NCI-H1436 treated with DMSO at 0.1 percent for 48 hours (cell line): Measurements from ENCODE around the gene ADGRG3.

Experiments
- DNase-seq: peaks from one replicate; lab custom pipeline; 2025; lab: John Stamatoyannopoulos, UW

The ADGRG3 gene

DNA sequence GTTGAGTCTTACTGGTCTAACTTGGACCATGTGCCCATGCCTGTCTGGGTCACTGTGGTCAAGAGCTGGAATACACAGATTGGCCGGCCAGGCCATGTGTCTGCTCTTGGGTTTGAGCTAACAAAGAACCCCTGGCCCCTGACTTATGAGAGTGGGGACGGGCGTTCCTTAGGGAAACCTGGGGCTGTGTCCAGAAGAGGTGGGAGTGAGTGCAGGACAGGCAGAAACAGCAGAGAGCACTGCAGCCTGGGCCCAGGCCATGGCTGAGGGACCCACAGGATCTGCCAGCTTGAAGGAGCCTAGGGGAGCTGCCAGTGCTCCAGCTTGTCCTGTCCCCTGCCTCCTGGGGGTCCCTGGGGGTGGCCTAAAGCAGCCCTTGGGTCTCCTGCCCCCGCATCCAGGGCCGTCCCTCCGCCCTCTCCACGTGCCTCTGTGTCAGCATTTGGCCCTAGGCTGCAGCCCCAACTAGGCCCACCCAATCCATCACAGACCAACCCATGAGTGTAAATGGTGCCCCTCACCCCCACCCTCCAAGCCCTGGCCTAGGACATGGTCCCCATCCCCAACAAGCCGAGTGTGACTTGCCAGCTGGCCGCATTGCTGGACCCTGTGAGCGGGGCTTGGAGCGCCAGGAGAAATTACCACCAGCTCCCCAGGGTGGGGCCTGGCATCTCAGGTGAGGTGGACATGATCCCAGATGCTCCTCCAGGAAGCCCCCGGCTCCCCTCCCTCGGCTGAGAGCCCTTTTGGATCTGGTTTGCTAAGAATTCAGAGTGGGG, 14.0 kb downstream of the ADGRG3 start:
- DNase-seq = no peak

DNA sequence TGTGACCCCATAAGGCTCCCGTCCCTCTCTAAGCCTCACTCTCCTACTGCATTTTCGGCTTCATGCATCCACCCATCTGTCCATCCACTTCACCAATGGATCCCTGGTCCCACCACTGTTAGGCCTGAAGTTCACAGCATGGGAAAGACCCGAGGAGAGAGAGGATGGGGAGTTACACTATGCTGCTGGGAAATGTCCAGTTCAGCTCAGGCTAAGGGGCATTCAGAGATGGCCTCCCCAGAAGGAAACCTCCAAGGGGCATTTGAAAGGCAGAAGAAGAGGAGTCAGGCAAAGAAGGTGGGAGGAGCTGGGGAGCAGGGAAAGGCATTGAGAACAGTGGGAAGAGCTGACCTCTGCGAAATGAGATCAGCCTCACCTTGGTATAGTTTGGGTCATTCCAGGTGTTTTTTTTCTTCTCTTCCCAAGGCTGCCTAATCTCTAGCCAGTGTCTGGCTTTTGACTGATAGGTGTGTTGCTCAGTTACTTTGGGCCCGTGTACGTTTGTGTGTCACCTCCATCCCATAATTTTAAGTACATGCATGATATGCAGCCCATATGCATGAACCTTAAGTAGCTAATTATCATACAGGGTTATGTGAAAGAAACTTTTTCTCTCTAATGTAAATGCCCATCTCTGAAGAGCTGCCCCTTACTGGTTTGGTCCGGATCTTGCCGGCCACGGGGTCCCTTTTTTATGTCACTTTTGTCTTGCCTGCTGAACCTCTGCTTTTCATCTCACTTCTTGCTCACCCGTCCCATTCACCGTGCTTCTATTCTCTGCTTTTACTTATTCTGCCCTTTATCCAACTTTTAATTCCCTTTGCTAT, 14.9 kb downstream of the ADGRG3 start:
- no peak for DNase-seq

DNA sequence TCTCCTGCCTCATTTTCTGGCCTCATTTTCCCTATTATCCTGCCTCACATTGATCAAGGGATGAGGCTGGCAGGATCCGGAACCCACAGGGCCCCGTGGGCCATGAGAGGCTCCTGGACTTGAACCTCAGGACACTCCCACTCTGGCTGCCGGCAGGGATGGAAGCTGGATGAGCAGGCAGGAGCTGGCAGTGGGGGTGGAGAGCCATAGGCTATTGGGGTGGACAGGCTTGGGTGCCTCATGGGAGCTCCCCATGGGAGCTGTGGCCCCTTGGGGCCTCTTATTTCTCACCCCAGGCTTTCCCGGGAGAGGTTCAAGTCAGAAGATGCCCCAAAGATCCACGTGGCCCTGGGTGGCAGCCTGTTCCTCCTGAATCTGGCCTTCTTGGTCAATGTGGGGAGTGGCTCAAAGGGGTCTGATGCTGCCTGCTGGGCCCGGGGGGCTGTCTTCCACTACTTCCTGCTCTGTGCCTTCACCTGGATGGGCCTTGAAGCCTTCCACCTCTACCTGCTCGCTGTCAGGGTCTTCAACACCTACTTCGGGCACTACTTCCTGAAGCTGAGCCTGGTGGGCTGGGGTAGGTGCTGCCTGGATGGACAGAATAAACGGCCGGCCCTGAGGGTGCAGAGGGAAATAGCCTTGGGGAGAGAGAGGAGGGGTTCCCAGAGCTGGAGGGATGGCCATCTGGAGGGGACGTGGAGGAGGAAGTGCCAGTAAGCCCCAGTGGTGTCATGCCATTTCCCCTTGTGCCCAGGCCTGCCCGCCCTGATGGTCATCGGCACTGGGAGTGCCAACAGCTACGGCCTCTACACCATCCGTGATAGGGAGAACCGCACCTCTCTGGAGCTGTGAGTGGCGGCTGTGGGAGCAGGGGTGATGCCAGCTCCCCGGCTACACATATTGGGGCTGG, 15.8 kb downstream of the ADGRG3 start:
- no peak for DNase-seq

DNA sequence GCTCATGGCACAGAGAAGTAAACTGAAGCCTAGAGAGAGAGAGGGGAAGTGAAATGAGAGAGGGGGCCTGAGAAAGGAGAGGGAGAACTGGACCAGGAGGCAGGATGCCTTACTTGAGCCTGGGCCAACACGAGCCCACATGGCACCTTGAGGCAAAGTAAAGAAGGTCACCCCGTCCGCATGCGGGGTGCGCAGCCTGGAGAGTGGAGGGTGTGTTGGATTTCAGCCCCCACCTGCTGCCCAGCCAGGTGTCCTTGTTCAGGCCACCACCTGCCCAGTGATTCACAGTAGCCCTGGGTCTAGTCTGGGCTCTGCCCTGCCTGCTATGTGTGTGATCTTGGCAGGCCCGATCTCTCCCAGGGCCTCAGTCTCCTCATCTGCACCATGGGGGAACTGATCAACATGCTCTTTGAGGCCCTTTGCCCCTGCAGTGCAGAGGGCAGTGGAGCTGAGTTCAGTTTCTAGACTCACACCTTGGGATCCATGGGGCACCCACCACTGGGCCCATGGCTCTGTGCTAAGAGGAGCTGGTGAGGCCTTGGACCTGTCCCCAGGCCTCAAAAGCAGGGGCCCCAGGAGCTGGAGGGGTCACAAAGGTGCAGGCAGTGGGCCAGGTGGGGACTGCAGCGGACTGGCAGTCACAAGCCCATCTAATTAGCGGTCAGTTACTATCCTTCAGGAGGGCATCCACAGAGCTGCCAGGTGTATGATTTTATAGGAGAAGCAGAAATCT, 16.7 kb downstream of the ADGRG3 start:
- no peak for DNase-seq

DNA sequence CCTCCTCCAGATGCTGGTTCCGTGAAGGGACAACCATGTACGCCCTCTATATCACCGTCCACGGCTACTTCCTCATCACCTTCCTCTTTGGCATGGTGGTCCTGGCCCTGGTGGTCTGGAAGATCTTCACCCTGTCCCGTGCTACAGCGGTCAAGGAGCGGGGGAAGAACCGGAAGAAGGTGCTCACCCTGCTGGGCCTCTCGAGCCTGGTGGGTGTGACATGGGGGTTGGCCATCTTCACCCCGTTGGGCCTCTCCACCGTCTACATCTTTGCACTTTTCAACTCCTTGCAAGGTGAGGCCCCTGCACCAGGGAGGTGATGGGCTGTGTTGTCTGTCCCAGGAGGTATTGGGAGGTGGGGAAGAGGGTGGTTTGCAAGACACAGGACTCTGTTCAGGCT, 17.5 kb downstream of the ADGRG3 start:
- no peak for DNase-seq

DNA sequence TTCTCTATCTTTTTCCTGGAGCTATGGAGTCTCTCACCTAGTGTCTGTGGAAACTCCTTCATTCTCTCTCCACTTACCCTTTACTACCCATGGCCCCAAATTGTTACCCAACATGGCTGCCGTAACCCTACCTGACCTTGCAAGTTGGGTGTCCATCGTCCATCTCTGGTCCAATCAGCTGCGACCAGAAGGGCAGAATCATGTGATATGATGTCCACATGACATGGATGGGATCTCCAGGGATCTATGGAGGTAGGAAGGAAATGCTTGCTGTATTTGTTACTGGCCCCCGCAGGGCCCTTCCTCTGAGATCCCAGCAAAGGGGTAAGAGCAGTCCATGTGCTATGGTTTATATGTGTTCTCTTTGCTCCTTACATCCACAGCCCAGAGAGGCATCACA, 18.5 kb downstream of the ADGRG3 start:
- no peak for DNase-seq

DNA sequence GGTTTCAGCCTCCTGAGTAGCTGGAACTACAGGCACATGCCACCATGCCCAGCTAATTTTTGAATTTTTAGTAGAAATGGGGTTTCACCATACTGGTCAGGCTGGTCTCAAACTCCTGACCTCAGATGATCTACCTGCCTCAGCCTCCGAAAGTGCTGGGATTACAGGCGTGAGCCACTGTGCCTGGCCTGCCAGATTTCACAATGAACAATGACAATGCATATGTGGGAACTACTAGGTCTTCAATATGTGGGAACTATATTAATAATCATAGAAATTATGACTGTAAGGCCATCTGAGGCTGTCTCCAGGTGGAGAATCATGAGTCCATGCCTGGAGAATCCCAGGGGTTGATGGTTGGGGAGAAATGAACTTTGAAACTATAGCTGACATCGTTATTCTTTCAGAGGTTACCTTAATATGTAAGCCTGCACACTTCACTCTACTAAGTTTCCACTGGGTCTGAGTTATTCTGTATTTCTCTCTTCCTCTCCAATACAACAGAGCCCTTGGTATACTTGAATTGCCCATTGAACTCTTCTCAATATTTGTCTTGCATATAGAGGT, 19.3 kb downstream of the ADGRG3 start:
- DNase-seq = no peak

DNA sequence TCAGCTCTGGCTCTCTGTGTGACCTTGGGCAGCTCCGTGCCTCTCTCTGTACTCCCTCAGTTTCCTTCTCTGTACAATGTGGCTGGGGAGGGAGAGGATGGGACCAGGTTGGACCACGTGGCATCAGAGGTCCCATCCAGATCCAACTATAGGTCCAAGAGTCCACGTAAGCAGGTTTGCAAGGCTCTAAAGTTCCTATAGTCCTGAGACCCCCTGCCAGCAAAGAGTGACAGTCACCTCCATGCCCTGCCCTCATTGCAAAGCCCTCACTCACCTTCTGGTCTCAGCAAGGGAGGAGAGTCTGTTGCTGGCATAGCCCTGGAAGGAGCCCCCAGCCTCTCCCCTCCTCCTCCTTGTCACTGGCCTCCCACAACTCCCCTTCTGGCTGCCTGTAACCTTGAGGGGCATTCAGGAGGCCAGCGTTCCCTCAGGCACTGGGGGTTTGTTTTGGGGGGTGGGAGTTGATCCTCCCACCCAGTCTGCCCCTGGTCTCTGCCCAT, 20.4 kb downstream of the ADGRG3 start:
- no peak for DNase-seq

DNA sequence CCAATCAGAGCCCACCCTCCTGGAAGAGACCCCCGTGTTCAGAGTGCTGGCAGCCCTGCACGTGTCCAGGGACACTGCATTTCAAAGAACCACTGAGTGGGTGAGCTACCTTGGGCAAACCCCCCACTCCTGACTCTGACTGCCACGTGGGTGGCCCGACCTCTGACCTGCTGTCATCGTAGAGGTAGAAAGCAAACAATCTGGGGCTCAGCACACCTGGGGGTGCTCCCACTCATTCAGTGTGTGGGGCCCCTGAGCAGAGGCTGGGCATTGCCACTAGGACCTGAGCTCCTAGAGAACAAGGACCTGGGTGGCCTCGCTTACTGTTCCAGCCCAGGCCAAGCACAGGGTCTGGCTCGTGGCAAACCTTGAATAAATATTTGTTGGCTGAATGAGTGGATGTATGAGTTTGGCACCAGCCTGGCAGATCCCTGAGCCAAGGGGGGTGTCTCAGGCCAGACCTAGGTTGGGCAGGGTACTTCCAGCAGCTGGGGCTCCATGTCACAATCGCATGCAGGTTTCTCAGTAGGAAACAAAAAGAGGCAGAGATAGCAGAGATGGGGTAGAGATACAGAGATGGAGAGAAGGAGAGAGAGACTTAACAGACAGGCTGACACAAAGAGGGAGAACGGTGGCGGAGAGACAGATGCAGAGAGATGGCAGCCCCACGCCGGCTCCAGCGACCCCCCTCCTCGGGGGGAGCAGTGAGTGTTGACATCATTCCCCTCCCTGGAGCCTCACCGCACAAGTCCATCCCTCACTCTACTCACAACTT, 21.1 kb downstream of the ADGRG3 start:
- DNase-seq = no peak

DNA sequence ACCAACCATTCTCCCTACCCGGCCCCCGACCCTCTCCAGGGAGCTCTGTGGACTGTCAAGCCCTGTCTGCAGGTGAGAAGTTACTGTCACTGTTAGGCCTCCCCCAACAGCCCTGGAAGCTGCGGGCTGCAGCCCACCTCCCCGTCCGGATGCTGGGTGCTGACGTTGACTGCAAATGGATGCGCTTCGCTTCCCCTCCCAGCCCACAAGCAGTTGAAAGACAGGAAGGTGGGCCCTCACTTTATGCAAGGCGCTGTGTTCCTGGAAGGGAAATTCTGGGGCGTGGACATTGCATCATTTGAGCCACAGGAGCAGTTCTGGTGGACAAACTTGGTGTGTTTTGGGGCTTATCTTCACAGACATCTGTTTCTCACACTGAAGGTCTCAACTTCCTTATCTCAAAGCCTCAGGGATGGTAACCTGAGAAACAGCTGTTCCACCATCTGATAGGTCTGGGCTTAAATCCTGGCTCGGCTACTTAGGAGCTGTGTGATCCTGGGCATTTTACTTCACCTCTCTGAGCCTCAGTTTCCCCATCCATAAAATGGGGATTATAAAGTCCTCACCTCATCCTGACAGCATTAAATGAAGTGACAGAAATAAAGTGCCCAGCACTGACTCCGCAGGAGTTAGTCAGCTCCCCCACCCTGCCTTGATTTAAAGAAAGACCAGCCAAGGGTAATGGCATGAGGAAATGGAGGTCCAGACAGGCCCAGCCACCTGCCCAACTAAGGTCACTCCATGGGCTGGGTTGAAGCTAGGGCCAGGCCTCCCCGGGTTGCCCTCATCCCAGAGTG, 21.9 kb downstream of the ADGRG3 start:
- no peak for DNase-seq

DNA sequence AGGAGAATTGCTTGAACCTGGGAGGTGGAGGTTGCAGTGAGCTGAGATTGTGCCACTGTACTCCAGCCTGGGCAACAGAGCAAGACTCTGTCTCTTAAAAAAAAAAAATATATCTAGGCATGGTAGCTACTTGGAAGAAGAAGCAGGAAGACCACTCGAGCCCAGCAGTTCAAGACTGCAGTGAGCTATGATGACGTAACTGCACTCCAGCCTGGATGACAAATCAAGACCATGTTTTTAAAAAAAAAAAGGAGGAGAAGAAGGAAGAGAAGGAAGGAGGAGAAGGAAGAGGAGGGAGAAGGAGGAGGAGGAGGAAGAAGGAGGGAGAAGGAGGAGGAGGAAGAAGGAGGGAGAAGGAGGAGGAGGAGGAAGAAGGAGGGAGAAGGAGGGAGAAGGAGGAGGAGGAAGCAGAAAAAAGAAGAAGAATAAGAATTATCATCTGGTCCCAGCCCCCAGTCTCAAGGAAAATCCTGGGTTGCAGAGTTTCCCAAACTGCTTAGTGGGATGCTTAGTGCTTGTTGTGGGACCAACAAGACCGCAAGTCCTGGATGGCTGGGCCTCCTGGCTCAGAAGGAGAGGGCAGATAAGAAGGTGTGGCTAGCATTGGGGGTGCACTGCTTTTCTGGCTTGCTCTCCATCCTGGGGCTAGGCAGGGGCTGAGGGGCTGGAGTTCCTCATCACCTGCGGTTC, 22.8 kb downstream of the ADGRG3 start:
- DNase-seq = no peak

DNA sequence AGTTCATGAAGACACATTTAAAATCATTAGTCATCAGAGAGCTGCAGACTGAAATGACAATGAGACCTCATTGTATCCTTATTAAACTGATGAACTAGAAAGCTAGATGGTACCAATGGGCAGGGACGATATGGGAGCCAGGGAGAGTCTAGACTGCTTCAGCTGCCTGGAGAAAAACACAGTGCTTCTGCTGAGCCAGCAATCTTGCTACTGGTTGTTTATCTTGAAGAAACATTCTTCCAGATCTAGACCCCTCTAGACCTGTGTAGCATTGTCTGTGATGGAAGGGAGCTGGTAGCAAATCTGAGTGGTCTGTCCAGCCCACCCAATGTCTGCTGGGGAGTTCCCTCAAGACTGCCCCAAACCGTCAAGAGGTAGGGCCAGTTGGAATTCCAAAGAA, 24.5 kb downstream of the ADGRG3 start:
- DNase-seq = no peak

DNA sequence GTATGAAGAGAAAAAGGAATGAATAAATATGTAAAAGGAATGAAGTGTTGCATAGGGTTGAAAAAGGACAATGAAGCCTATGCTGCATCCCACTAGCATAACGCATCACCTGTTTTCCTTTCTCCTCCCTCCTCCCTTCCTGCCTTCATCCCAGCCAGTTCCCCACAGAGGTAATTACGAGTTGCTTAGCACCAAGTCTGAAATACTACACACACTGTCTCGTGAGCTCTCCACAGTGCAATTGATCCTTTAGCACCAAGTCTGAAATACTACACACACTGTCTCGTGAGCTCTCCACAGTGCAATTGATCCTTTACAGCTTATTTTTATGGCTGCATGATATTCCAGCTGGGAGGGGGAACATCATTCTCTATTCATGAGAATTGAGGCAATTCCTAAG, 25.4 kb downstream of the ADGRG3 start:
- no peak for DNase-seq

DNA sequence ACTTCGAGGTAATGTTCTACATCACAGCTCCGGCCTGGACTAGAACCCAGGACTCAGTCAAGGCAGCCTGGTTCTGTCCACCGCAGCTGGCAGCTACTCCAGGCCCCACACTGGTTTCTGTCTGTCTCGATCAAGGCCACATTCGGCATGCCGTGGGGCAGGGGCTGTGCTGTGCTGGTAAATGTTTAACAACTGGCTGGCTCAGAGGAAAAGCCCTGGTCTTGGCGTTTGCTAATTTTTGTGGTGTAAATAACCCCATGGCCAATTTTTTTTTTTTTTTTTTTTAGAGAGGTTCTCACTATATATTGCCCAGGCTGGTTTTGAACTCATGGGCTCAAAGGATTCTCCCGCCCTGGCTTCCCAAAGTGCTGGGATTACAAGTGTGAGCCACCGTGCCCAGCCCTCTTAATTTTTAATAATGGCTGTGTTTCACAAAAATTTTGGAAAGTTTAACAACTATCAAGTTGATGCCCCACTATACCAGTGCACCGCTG, 26.2 kb downstream of the ADGRG3 start:
- DNase-seq = no peak

DNA sequence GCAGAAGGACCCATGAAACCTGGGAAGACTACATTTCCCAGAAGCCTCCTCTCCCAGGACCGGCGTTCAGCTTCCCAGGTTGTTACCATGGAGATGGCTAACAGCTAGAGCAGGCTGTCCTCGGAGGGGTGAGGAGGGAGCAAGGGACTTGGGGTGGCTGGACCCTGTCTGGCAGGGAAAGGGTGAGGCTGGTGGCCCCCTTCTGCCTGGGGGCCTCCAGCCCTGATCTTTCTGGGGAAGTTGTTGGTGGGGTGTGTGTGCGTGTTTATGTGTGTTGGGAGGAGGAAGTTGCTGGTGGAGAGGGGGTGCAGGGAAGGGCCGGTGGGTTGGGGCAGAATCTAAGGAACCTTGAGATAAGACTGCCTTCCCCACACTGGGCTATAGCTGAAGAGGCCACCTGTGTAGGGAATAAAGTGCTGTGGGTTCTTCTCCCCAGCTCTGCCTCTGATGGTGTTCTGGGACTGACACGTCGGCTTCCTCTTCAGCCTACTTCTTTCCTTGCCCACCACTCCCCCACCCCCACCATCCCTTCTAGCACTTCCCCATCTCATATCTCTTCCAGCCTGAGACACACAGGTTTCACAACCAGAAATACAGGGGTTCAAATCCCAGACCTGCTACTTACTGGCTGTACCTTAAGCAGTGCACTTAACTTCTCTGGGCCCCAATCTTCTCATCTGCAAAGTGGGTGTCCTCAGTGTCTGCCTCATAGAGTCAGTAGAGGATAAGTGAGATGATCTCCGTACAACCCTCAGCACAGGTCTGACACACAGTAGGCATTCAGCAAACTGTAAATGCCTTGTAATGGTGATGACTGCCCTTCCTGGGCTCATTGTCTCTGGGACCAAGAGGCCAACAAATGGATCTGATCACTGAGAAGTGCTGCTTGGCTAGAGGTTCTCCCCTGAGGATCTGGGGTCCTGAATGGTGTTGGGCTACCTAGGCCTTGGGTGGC, 26.9 kb downstream of the ADGRG3 start, which contains the start of gene DRC7:
TSS of gene DRC7 (plus strand) at position 82 of the 955 bp plus-strand sequence. CDS start 3,144 bp downstream, outside the sequence.
- DNase-seq = no peak

DNA sequence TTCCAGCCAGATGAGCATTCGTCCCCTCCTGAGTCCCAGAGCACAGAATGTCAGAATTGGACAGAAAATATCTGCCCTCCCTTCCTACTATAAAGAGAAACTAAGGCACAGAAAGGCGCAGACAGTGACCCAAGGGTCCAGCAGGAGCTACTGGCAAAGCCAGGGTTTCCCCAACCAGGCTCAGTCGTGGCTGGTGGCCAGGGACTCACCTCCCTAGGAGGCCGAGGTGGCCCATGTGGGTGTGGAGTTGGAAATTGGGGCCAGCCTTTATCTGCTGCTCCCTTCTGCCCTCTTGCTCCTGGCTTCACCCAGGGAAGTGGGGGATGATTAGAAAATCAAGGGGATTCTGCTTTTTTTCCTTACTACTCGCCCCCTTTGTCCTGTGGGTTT, 27.6 kb downstream of the ADGRG3 start:
- no peak for DNase-seq

DNA sequence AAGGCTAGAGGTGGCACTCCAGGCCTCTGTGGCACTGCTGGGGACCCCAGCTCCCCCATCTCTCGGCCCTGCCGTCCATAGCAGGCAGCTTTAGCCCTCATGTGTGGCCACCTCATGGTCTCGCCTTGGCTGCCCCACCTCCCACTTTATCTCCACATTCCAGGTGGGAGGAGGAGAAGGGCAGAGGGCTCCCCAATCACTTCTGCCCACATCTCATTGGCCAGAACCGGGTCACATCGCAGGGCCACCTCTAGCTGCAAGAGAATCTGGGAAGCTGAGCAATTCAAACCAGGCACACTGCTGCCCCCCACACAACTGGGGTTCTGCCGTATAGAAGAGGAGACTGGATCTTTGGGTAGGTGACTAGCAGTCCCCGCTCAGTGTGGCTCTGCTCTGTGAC, 28.1 kb downstream of the ADGRG3 start:
- DNase-seq = no peak
